HCT116 (cell line): Measurements from ENCODE around the gene EP400. TPM values are rescaled to one million over a fixed set of nuclear protein-coding genes. Genes with fewer than 3 reads are reported as not detected.

Experiments
- ATAC-seq: fragments of 200-7000 bp; cut with Tn5 transposase; 2 replicates; pipeline ENCODE4 v1.9.1; 2020; ENCODE audit warnings: mild to moderate bottlenecking, moderate library complexity
- BruUV-seq: library from RNA; stranded (reverse); fragments of 400-500 nt; replicated peaks from 2 replicates; lab custom pipeline; 2021; lab: Mats Ljungman, UMichigan
- CTCF ChIA-PET: fragments of 300-600 bp; sonication (Branson Sonifier 250); formaldehyde crosslinking; loops from one replicate; lab custom pipeline; 2021; ENCODE audit warnings: antibody characterized with exemption; lab: Charles Lee
- POLR2A ChIA-PET: fragments of 300-600, 350-600 bp; sonication (Branson Sonifier 250); formaldehyde crosslinking; loops from one replicate; lab custom pipeline; 2021; ENCODE audit warnings: antibody characterized with exemption; lab: Charles Lee
- RAD21 ChIA-PET, 2 experiments: fragments of 300-600 bp; sonication (Branson Sonifier 250); formaldehyde crosslinking; loops; one replicate each; lab custom pipeline; 2023; ENCODE audit warnings: low total read pairs in 2 of 2; ENCODE audit not compliant: uncharacterized antibody in 2 of 2, unreplicated experiment in 2 of 2, low non-redundant PET in 1 of 2; lab: Charles Lee
- DNase-seq: peaks from one replicate; pipeline ENCODE4 v3.0.0-alpha.2; 2010; ENCODE audit warnings: low read depth, low spot score
- H2AFZ ChIP-seq: fragments of 200-600 bp; shearing (Covaris generic), sonication (generic); 2 replicates; pipeline ENCODE4 v1.6.1; 2017; ENCODE audit warnings: low read depth, mixed run types, mixed read lengths, antibody characterized with exemption, low read length; ENCODE audit not compliant: poor library complexity, severe bottlenecking
- H3K27ac ChIP-seq: 2 replicates; pipeline ENCODE4 v1.5.1; 2012; ENCODE audit warnings: low read depth, low read length
- H3K27me3 ChIP-seq: fragments of 200-600 bp; sonication (generic); 2 replicates; pipeline ENCODE4 v1.6.1; 2016; ENCODE audit warnings: mixed run types, low read length, mixed read lengths; ENCODE audit not compliant: insufficient read depth
- H3K36me3 ChIP-seq, 2 experiments: fragments of 200-500 bp in 1 of 2; fragments of 200-600 bp in 1 of 2; sonication (Bioruptor generic) in 1 of 2; sonication (generic) in 1 of 2; 2 replicates each; pipeline versions ENCODE4 v1.5.1 to v1.6.1; 2014 to 2016; ENCODE audit warnings: low read length in 2 of 2, inconsistent platforms in 1 of 2, mixed read lengths in 1 of 2, mixed run types in 1 of 2; ENCODE audit not compliant: insufficient read depth in 2 of 2, control insufficient read depth in 1 of 2
- H3K4me1 ChIP-seq, 2 experiments: fragments of 200-600 bp in 1 of 2; sonication (generic) in 1 of 2; 2 replicates each; pipeline versions ENCODE4 v1.5.1 to v1.6.1; 2012 to 2017; ENCODE audit warnings: low read length in 2 of 2, inconsistent platforms in 1 of 2, mild to moderate bottlenecking in 1 of 2, mixed read lengths in 1 of 2, mixed run types in 1 of 2, moderate library complexity in 1 of 2; ENCODE audit not compliant: insufficient read depth in 2 of 2, control insufficient read depth in 1 of 2
- H3K4me2 ChIP-seq: fragments of 200-600 bp; sonication (generic); 2 replicates; pipeline ENCODE4 v1.6.1; 2017; ENCODE audit warnings: mixed run types, low read length, mixed read lengths
- H3K4me3 ChIP-seq, 2 experiments: fragments of 200-600 bp in 1 of 2; sonication (generic) in 1 of 2; replicated peaks in 1 of 2; 2 replicates each; pipeline ENCODE4 v1.5.1; 2011 to 2016; ENCODE audit warnings: low read length in 2 of 2, control low read depth in 1 of 2, low read depth in 1 of 2, mild to moderate bottlenecking in 1 of 2, mixed read lengths in 1 of 2, mixed run types in 1 of 2
- H3K79me2 ChIP-seq: fragments of 200-600 bp; sonication (generic); 2 replicates; pipeline ENCODE4 v1.6.1; 2017; ENCODE audit warnings: mild to moderate bottlenecking, mixed run types, low read length, moderate library complexity, mixed read lengths; ENCODE audit not compliant: insufficient read depth
- H3K9ac ChIP-seq: fragments of 200-600 bp; sonication (generic); 2 replicates; pipeline ENCODE4 v1.6.1; 2016; ENCODE audit warnings: low read length, mixed read lengths
- H3K9me2 ChIP-seq: fragments of 200-600 bp; sonication (generic), shearing (Covaris generic); 2 replicates; pipeline ENCODE4 v1.6.1; 2017; ENCODE audit warnings: mixed run types, mild to moderate bottlenecking, moderate library complexity; ENCODE audit not compliant: insufficient read depth
- H3K9me3 ChIP-seq, 2 experiments: fragments of 200-500 bp in 1 of 2; fragments of 200-600 bp in 1 of 2; sonication (Bioruptor generic) in 1 of 2; sonication (generic) in 1 of 2; 2 replicates each; pipeline ENCODE4 v1.6.1; 2014 to 2017; ENCODE audit warnings: low read length in 2 of 2, mixed read lengths in 2 of 2, inconsistent platforms in 1 of 2, low read depth in 1 of 2, mild to moderate bottlenecking in 1 of 2, mixed run types in 1 of 2, moderate library complexity in 1 of 2; ENCODE audit not compliant: control insufficient read depth in 1 of 2, insufficient read depth in 1 of 2
- H4K20me1 ChIP-seq: fragments of 200-600 bp; sonication (generic), shearing (Covaris generic); 2 replicates; pipeline ENCODE4 v1.6.1; 2017; ENCODE audit warnings: mixed run types, mild to moderate bottlenecking, moderate library complexity; ENCODE audit not compliant: insufficient read depth
- ATF3 ChIP-seq: IDR thresholded peaks from 2 replicates; pipeline ENCODE4 v1.6.1; 2012
- CBX3 ChIP-seq: IDR thresholded peaks from 2 replicates; pipeline ENCODE4 v1.6.1; 2012; ENCODE audit warnings: low read depth
- CEBPB ChIP-seq: IDR thresholded peaks from 2 replicates; pipeline ENCODE4 v1.6.1; 2012; ENCODE audit warnings: low read depth
- EGR1 ChIP-seq: IDR thresholded peaks from 2 replicates; pipeline ENCODE4 v1.6.1; 2012; ENCODE audit warnings: low read depth
- ELF1 ChIP-seq: IDR thresholded peaks from 2 replicates; pipeline ENCODE4 v1.6.1; 2012; ENCODE audit warnings: low read depth, borderline replicate concordance
- EZH2 ChIP-seq: fragments of 200-600 bp; sonication (generic); IDR thresholded peaks from 2 replicates; pipeline ENCODE4 v1.6.1; 2017; ENCODE audit warnings: antibody characterized with exemption, mixed run types
- EZH2phosphoT487 ChIP-seq: fragments of 200-600 bp; IDR thresholded peaks from 2 replicates; pipeline ENCODE4 v1.6.1; 2018; ENCODE audit warnings: antibody characterized with exemption, borderline replicate concordance
- FOSL1 ChIP-seq: IDR thresholded peaks from 2 replicates; pipeline ENCODE4 v1.6.1; 2012; ENCODE audit warnings: low read depth
- POLR2AphosphoS5 ChIP-seq: IDR thresholded peaks from 2 replicates; pipeline ENCODE4 v1.6.1; 2011; ENCODE audit warnings: mild to moderate bottlenecking, low read depth, low read length, moderate library complexity
- RAD21 ChIP-seq: IDR thresholded peaks from 2 replicates; pipeline ENCODE4 v1.6.1; 2012; ENCODE audit warnings: low read depth, mild to moderate bottlenecking
- REST ChIP-seq: IDR thresholded peaks from 2 replicates; pipeline ENCODE4 v1.6.1; 2012; ENCODE audit warnings: low read depth
- SP1 ChIP-seq: IDR thresholded peaks from 2 replicates; pipeline ENCODE4 v1.6.1; 2012; ENCODE audit warnings: low read depth
- SRF ChIP-seq: IDR thresholded peaks from 2 replicates; pipeline ENCODE4 v1.6.1; 2012; ENCODE audit warnings: low read depth
- TCF7L2 ChIP-seq: IDR thresholded peaks from 2 replicates; pipeline ENCODE4 v1.7.0; 2011; ENCODE audit warnings: borderline replicate concordance, inconsistent platforms; ENCODE audit not compliant: insufficient read depth, insufficient read length; ENCODE audit errors: extremely low read depth
- ZFX ChIP-seq: fragments of 450-650 bp; IDR thresholded peaks from 2 replicates; pipeline ENCODE4 v1.6.1; 2017
- ZNF274 ChIP-seq: fragments of 200-500 bp; sonication (Bioruptor generic); IDR thresholded peaks from 2 replicates; pipeline ENCODE4 v1.6.1; 2014; ENCODE audit warnings: mild to moderate bottlenecking, low read depth, low read length, inconsistent platforms
- intact Hi-C: fragments of 100-400 bp; cut with micrococcal nuclease; formaldehyde crosslinking; loops from 2 replicates; pipeline ENCODE4 v1.10.0; 2022
- total RNA-seq: library from RNA; stranded (reverse); gene quantifications from one replicate; pipeline ENCODE4 v1.2.1, GENCODE V29; 2021; ENCODE audit not compliant: unreplicated experiment
- TF ChIP-seq, protein P1 (sequence below): IDR thresholded peaks from 2 replicates; pipeline ENCODE4 v1.6.1; 2012

The EP400 gene
- total RNA-seq, 1 experiment from 2014 or later: 54.5 TPM

DNA sequence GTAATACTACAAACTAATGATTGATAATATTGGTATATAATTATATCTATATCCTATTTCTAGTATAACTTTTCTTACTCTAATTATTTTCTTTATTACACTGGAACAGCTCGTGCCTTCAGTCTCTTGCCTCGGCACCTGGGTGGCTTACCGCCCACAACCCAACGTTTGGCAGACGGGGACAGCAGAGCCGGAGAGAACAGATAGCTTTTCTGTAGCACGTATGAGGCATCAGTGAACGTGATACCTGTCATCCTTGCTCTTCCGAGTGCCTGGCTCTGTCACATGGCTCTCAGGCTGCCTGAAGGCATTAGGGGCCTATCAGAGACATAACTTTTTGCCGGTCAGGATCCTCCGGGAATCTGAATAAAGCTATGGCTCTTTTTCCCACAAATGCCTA lies 15.2 kb upstream of the EP400 start:
- Histone ChIP-seq H4K20me1 (no peaks in the 10 kb centered on the region), H3K27ac (no peak overlapping the region), H3K36me3 (peaks cover 36 to 47% of the 10 kb centered on the region in 2 experiments; a peak in 3 of 4 replicates), H3K27me3 (no peaks in the 10 kb centered on the region), H3K79me2 (peaks cover 41% of the 10 kb centered on the region), H3K4me2 (no peak overlapping the region), H3K4me3 (no peak overlapping the region), H3K4me1 (peaks cover 5 to 11% of the 10 kb centered on the region in 2 experiments), H3K9me3 (no peaks in the 10 kb centered on the region), H3K9ac (no peak overlapping the region), H2AFZ (no peak overlapping the region), H3K9me2 (no peaks in the 10 kb centered on the region)
- TF ChIP-seq ELF1 (no peak), TCF7L2 (no peak), ATF3 (no peak), EGR1 (no peak), CEBPB (no peak), EZH2phosphoT487 (no peak), EZH2 (no peak), ZFX (no peak), CBX3 (no peak), FOSL1 (no peak), SRF (no peak), SP1 (no peak), RAD21 (no peak), POLR2AphosphoS5 (no peak), REST (no peak), ZNF274 (no peak)
- TF ChIP-seq, protein P1, sequence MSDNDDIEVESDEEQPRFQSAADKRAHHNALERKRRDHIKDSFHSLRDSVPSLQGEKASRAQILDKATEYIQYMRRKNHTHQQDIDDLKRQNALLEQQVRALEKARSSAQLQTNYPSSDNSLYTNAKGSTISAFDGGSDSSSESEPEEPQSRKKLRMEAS: no peak
- no TSS peak for BruUV-seq
- DNase-seq: no peak
- RAD21 ChIA-PET: no interaction called here
- CTCF ChIA-PET: no interaction called here
- no peak for ATAC-seq
- POLR2A ChIA-PET: no interaction called here
- intact Hi-C loops: no loop called here
